HepG2 (cell line): Measurements from ENCODE around the gene ABCB8. TPM values are rescaled to one million over a fixed set of nuclear protein-coding genes. Genes with fewer than 3 reads are reported as not detected.

Experiments used
- CAMTA2 ChIP-seq: sonication (generic); formaldehyde crosslinking; IDR thresholded peaks from 2 replicates; pipeline ENCODE4 v1.4.0; 2020; ENCODE audit warnings: mild to moderate bottlenecking, missing genetic modification reagents, borderline replicate concordance
- CHD4 ChIP-seq: fragments of 200-600 bp; sonication (generic); IDR thresholded peaks from 2 replicates; pipeline ENCODE4 v1.7.0; 2017; ENCODE audit warnings: mild to moderate bottlenecking, low read length, borderline replicate concordance
- HOXD1 ChIP-seq: sonication (generic); formaldehyde crosslinking; IDR thresholded peaks from 2 replicates; pipeline ENCODE4 v1.5.0; 2020; ENCODE audit warnings: missing genetic modification reagents
- JUND ChIP-seq: sonication (generic); formaldehyde crosslinking; IDR thresholded peaks from 2 replicates; pipeline ENCODE4 v1.8.0; 2022; ENCODE audit warnings: mild to moderate bottlenecking, missing genetic modification reagents
- KLF13 ChIP-seq: sonication (generic); formaldehyde crosslinking; IDR thresholded peaks from 2 replicates; pipeline ENCODE4 v1.4.0; 2020; ENCODE audit warnings: mild to moderate bottlenecking, missing genetic modification reagents
- MEIS1 ChIP-seq: sonication (generic); formaldehyde crosslinking; IDR thresholded peaks from 2 replicates; pipeline ENCODE4 v1.9.0; 2021; ENCODE audit warnings: mild to moderate bottlenecking, missing genetic modification reagents, moderate library complexity, borderline replicate concordance
- MLLT10 ChIP-seq: sonication (generic); formaldehyde crosslinking; IDR thresholded peaks from 2 replicates; pipeline ENCODE4 v1.4.0; 2020; ENCODE audit warnings: missing genetic modification reagents
- RAD51 ChIP-seq: fragments of 450-650 bp; IDR thresholded peaks from 2 replicates; pipeline ENCODE4 v1.6.1; 2016; ENCODE audit warnings: borderline replicate concordance
- SMARCE1 ChIP-seq: fragments of 450-650 bp; IDR thresholded peaks from 2 replicates; pipeline ENCODE4 v1.6.1; 2017; ENCODE audit warnings: borderline replicate concordance
- TGIF2 ChIP-seq: IDR thresholded peaks from 2 replicates; pipeline ENCODE4 v1.6.1; 2016; ENCODE audit warnings: control low read depth, missing compliant biosample characterization
- ZFY ChIP-seq: sonication (generic); formaldehyde crosslinking; IDR thresholded peaks from 2 replicates; pipeline ENCODE4 v1.4.0; 2020; ENCODE audit warnings: missing genetic modification reagents
- ZNF30 ChIP-seq: sonication (generic); formaldehyde crosslinking; IDR thresholded peaks from 2 replicates; pipeline ENCODE4 v1.5.0; 2020; ENCODE audit warnings: mild to moderate bottlenecking, missing genetic modification reagents
- ZNF33A ChIP-seq: sonication (generic); formaldehyde crosslinking; IDR thresholded peaks from 2 replicates; pipeline ENCODE4 v1.5.1; 2020; ENCODE audit warnings: missing genetic modification reagents, mild to moderate bottlenecking, moderate library complexity, borderline replicate concordance
- ZNF775 ChIP-seq: sonication (generic); formaldehyde crosslinking; IDR thresholded peaks from 2 replicates; pipeline ENCODE4 v1.4.0; 2020; ENCODE audit warnings: missing genetic modification reagents, mild to moderate bottlenecking, moderate library complexity, borderline replicate concordance
- ZNF83 ChIP-seq: sonication (generic); formaldehyde crosslinking; IDR thresholded peaks from 2 replicates; pipeline ENCODE4 v1.4.0; 2020; ENCODE audit warnings: missing genetic modification reagents, mild to moderate bottlenecking, borderline replicate concordance
- polyA plus RNA-seq, 8 experiments: library from polyadenylated mRNA; depleted of rRNA in 3 of 8; stranded (reverse) in 7 of 8; unstranded in 1 of 8; fragments of >200 nt; fragmentation: Illumina TruSeq in 4 of 8; extraction: Trizol in 4 of 8; gene quantifications; 2 replicates each; pipeline versions ENCODE4 v1.2.1 to v1.2.3, GENCODE V29; 2011 to 2016; ENCODE audit warnings: low read depth in 4 of 8, missing spikeins in 1 of 8, mixed read lengths in 1 of 8; ENCODE audit not compliant: insufficient read depth in 1 of 8
- total RNA-seq, 5 experiments: library from RNA; depleted of rRNA; stranded (reverse); fragments of >200 nt; fragmentation: Illumina TruSeq; extraction: Trizol; gene quantifications; 2 replicates each; pipeline ENCODE4 v1.2.3, GENCODE V29; 2016; ENCODE audit warnings: low read depth in 1 of 5
- TF ChIP-seq, protein P1 (sequence below): sonication (generic); formaldehyde crosslinking; IDR thresholded peaks from 2 replicates; pipeline ENCODE4 v1.4.0; 2020; ENCODE audit warnings: missing genetic modification reagents, borderline replicate concordance
- TF ChIP-seq, protein P2 (sequence below): sonication (generic); formaldehyde crosslinking; IDR thresholded peaks from 2 replicates; pipeline ENCODE4 v1.4.0; 2020; ENCODE audit warnings: missing genetic modification reagents, mild to moderate bottlenecking, borderline replicate concordance
- TF ChIP-seq, protein P3 (sequence below): sonication (generic); formaldehyde crosslinking; IDR thresholded peaks from 2 replicates; pipeline ENCODE4 v1.4.0; 2020; ENCODE audit warnings: missing genetic modification reagents
- TF ChIP-seq, protein P4 (sequence below): sonication (generic); formaldehyde crosslinking; IDR thresholded peaks from 2 replicates; pipeline ENCODE4 v1.5.0; 2020; ENCODE audit warnings: missing genetic modification reagents
- TF ChIP-seq, protein P5 (sequence below): sonication (generic); formaldehyde crosslinking; IDR thresholded peaks from 2 replicates; pipeline ENCODE4 v1.8.1; 2022; ENCODE audit warnings: mild to moderate bottlenecking, missing genetic modification reagents

The ABCB8 gene
- total and polyA plus RNA-seq, 2 of the 13 experiments (the other 11 are each of a cell fraction or from before 2014, with no cell fraction given) = 6.6 to 16.7 TPM

DNA sequence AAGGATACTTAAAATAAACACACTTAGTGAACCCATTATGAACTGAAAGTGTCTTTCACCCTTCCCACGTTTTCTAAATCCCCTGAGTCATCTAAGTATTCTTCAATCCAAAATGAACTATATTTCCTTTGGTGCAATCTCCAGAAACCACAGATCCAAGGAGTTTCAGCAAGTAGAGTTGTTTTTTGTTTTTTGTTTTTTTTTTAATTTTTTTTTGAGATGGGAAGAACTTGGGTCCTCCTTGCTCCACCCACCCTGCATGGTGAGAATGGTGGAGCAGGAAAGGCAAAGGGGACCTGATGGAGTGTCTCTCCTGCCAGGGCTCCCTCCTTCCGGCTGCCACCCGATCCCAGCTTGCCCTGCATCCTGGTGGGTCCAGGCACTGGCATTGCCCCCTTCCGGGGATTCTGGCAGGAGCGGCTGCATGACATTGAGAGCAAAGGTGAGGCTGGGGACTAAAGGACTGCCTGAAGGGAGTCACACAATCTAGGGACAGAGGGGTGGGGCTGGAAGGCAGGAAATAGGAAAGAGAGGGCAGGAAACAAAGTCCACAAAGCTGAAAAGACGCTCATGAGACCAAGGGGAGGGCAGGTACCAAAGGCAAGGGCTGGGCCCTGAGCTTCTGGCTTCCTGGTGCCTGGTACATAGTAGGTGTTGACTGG lies 16.1 kb upstream of the ABCB8 start (continued):
- TF ChIP-seq, protein P1, sequence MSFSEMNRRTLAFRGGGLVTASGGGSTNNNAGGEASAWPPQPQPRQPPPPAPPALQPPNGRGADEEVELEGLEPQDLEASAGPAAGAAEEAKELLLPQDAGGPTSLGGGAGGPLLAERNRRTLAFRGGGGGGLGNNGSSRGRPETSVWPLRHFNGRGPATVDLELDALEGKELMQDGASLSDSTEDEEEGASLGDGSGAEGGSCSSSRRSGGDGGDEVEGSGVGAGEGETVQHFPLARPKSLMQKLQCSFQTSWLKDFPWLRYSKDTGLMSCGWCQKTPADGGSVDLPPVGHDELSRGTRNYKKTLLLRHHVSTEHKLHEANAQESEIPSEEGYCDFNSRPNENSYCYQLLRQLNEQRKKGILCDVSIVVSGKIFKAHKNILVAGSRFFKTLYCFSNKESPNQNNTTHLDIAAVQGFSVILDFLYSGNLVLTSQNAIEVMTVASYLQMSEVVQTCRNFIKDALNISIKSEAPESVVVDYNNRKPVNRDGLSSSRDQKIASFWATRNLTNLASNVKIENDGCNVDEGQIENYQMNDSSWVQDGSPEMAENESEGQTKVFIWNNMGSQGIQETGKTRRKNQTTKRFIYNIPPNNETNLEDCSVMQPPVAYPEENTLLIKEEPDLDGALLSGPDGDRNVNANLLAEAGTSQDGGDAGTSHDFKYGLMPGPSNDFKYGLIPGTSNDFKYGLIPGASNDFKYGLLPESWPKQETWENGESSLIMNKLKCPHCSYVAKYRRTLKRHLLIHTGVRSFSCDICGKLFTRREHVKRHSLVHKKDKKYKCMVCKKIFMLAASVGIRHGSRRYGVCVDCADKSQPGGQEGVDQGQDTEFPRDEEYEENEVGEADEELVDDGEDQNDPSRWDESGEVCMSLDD (CRISPR knock-in tag) = no peak
- TF ChIP-seq KLF13 (CRISPR knock-in tag) (no peak), MLLT10 (no peak), ZNF33A (no peak), MEIS1 (CRISPR knock-in tag) (no peak), SMARCE1 (no peak), ZNF83 (no peak), RAD51 (no peak), CAMTA2 (CRISPR knock-in tag) (no peak), ZNF30 (CRISPR knock-in tag) (no peak), JUND (CRISPR knock-in tag) (no peak), TGIF2 (CRISPR knock-in tag) (0 out of 2 replicates have a peak, but pooled peaks have one; percentile 21), ZFY (CRISPR knock-in tag) (peak; percentile 46; the same call in 1 of the 2 replicates), CHD4 (no peak), ZNF775 (no peak), HOXD1 (CRISPR knock-in tag) (no peak)
- TF ChIP-seq, protein P2, sequence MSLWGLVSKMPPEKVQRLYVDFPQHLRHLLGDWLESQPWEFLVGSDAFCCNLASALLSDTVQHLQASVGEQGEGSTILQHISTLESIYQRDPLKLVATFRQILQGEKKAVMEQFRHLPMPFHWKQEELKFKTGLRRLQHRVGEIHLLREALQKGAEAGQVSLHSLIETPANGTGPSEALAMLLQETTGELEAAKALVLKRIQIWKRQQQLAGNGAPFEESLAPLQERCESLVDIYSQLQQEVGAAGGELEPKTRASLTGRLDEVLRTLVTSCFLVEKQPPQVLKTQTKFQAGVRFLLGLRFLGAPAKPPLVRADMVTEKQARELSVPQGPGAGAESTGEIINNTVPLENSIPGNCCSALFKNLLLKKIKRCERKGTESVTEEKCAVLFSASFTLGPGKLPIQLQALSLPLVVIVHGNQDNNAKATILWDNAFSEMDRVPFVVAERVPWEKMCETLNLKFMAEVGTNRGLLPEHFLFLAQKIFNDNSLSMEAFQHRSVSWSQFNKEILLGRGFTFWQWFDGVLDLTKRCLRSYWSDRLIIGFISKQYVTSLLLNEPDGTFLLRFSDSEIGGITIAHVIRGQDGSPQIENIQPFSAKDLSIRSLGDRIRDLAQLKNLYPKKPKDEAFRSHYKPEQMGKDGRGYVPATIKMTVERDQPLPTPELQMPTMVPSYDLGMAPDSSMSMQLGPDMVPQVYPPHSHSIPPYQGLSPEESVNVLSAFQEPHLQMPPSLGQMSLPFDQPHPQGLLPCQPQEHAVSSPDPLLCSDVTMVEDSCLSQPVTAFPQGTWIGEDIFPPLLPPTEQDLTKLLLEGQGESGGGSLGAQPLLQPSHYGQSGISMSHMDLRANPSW (CRISPR knock-in tag) = no peak
- TF ChIP-seq, protein P3, sequence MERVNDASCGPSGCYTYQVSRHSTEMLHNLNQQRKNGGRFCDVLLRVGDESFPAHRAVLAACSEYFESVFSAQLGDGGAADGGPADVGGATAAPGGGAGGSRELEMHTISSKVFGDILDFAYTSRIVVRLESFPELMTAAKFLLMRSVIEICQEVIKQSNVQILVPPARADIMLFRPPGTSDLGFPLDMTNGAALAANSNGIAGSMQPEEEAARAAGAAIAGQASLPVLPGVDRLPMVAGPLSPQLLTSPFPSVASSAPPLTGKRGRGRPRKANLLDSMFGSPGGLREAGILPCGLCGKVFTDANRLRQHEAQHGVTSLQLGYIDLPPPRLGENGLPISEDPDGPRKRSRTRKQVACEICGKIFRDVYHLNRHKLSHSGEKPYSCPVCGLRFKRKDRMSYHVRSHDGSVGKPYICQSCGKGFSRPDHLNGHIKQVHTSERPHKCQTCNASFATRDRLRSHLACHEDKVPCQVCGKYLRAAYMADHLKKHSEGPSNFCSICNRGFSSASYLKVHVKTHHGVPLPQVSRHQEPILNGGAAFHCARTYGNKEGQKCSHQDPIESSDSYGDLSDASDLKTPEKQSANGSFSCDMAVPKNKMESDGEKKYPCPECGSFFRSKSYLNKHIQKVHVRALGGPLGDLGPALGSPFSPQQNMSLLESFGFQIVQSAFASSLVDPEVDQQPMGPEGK (CRISPR knock-in tag) = peak; percentile 62; the same call in 1 of the 2 replicates
- TF ChIP-seq, protein P4, sequence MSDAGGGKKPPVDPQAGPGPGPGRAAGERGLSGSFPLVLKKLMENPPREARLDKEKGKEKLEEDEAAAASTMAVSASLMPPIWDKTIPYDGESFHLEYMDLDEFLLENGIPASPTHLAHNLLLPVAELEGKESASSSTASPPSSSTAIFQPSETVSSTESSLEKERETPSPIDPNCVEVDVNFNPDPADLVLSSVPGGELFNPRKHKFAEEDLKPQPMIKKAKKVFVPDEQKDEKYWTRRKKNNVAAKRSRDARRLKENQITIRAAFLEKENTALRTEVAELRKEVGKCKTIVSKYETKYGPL (CRISPR knock-in tag) = no peak
- TF ChIP-seq, protein P5, sequence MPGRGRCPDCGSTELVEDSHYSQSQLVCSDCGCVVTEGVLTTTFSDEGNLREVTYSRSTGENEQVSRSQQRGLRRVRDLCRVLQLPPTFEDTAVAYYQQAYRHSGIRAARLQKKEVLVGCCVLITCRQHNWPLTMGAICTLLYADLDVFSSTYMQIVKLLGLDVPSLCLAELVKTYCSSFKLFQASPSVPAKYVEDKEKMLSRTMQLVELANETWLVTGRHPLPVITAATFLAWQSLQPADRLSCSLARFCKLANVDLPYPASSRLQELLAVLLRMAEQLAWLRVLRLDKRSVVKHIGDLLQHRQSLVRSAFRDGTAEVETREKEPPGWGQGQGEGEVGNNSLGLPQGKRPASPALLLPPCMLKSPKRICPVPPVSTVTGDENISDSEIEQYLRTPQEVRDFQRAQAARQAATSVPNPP = no peak
